H1 (cell line): Measurements from ENCODE around the gene DARS1. TPM values are rescaled to one million over a fixed set of nuclear protein-coding genes. Genes with fewer than 3 reads are reported as not detected.

Experiments
- CTCF ChIA-PET: fragments of 300-600 bp; sonication (Branson Sonifier 250); formaldehyde crosslinking; loops from one replicate; lab custom pipeline; 2021; ENCODE audit not compliant: partially characterized antibody; lab: Charles Lee
- POLR2A ChIA-PET: fragments of 300-600 bp; sonication (Branson Sonifier 250); formaldehyde crosslinking; loops from one replicate; lab custom pipeline; 2021; ENCODE audit warnings: inconsistent platforms; ENCODE audit not compliant: partially characterized antibody; lab: Charles Lee
- DNase-seq, 2 experiments: peaks; one replicate each; pipeline versions ENCODE4 v3.0.0 to v3.0.0-alpha.2; 2010 to 2022; ENCODE audit warnings: low spot score in 2 of 2, low read depth in 1 of 2, mixed read lengths in 1 of 2
- FAIRE-seq: peaks from 2 replicates; lab custom pipeline; 2011; peaks lifted over from hg19 to GRCh38; lab: Jason Lieb, UNC
- H2AFZ ChIP-seq: 2 replicates; pipeline ENCODE4 v1.8.1; 2012; ENCODE audit warnings: low read length, inconsistent platforms
- H2AK5ac ChIP-seq: 2 replicates; pipeline ENCODE4 v1.6.1; 2013; ENCODE audit warnings: low read depth, low read length
- H2BK120ac ChIP-seq: replicated peaks from 2 replicates; pipeline ENCODE3; 2013; ENCODE audit warnings: low read depth, low read length, inconsistent platforms
- H2BK12ac ChIP-seq: 2 replicates; pipeline ENCODE4 v1.6.1; 2013; ENCODE audit warnings: low read depth, low read length
- H2BK15ac ChIP-seq: 2 replicates; pipeline ENCODE4 v1.6.1; 2013; ENCODE audit warnings: low read length
- H2BK20ac ChIP-seq: 2 replicates; pipeline ENCODE4 v1.6.1; 2013; ENCODE audit warnings: low read length
- H2BK5ac ChIP-seq: 2 replicates; pipeline ENCODE4 v1.6.1; 2013; ENCODE audit warnings: low read depth, low read length
- H3K14ac ChIP-seq: 2 replicates; pipeline ENCODE4 v1.6.1; 2013; ENCODE audit warnings: inconsistent platforms; ENCODE audit not compliant: insufficient read length
- H3K18ac ChIP-seq: 2 replicates; pipeline ENCODE4 v1.6.1; 2013; ENCODE audit warnings: low read length; ENCODE audit errors: extremely low read depth
- H3K23ac ChIP-seq: 2 replicates; pipeline ENCODE4 v1.6.1; 2013; ENCODE audit warnings: inconsistent platforms; ENCODE audit not compliant: insufficient read length
- H3K23me2 ChIP-seq: 2 replicates; pipeline ENCODE4 v1.6.1; 2013; ENCODE audit warnings: low read depth, low read length
- H3K27ac ChIP-seq: 2 replicates; pipeline ENCODE4 v1.6.1; 2011; ENCODE audit warnings: low read depth, low read length, inconsistent platforms
- H3K27me3 ChIP-seq, 4 experiments: replicated peaks in 1 of 4; 1 replicate in 1 of 4; 2 replicates in 3 of 4; pipeline versions ENCODE4 v1.6.1 to v1.8.1; 2011 to 2013; ENCODE audit warnings: low read length in 3 of 4, mild to moderate bottlenecking in 3 of 4, inconsistent platforms in 2 of 4, mixed read lengths in 2 of 4, moderate library complexity in 1 of 4; ENCODE audit not compliant: control insufficient read depth in 3 of 4, insufficient read depth in 3 of 4; ENCODE audit errors: extremely low read depth in 1 of 4
- H3K36me3 ChIP-seq, 4 experiments: 2 replicates each; pipeline versions ENCODE4 v1.6.1 to v1.8.1; 2011 to 2013; ENCODE audit warnings: mild to moderate bottlenecking in 4 of 4, low read length in 3 of 4, moderate library complexity in 2 of 4, control low read depth in 1 of 4, inconsistent platforms in 1 of 4; ENCODE audit not compliant: insufficient read depth in 4 of 4, control insufficient read depth in 2 of 4
- H3K4ac ChIP-seq: replicated peaks from 2 replicates; pipeline ENCODE3; 2013; ENCODE audit warnings: low read length, low read depth, mixed read lengths, inconsistent platforms; ENCODE audit not compliant: insufficient read length
- H3K4me1 ChIP-seq, 4 experiments: replicated peaks in 1 of 4; 1 replicate in 1 of 4; 2 replicates in 3 of 4; pipeline versions ENCODE4 v1.6.1 to v1.8.1; 2011 to 2013; ENCODE audit warnings: low read length in 3 of 4, inconsistent platforms in 2 of 4, mixed read lengths in 1 of 4; ENCODE audit not compliant: insufficient read depth in 4 of 4, control insufficient read depth in 3 of 4
- H3K4me2 ChIP-seq, 2 experiments: 2 replicates each; pipeline versions ENCODE4 v1.6.1 to v1.8.1; 2011 to 2013; ENCODE audit warnings: low read depth in 2 of 2, low read length in 2 of 2, control low read depth in 1 of 2, inconsistent platforms in 1 of 2, mild to moderate bottlenecking in 1 of 2; ENCODE audit not compliant: insufficient read depth in 1 of 2
- H3K4me3 ChIP-seq, 4 experiments: fragments of 200-600, 300-600 bp in 1 of 4; sonication (generic), shearing (Covaris generic), sonication (Bioruptor Twin) in 1 of 4; 2 replicates each; pipeline versions ENCODE4 v1.5.1 to v1.8.1; 2011 to 2016; ENCODE audit warnings: low read length in 4 of 4, low read depth in 3 of 4, control low read depth in 2 of 4, inconsistent platforms in 2 of 4, mild to moderate bottlenecking in 2 of 4, mixed read lengths in 1 of 4, moderate library complexity in 1 of 4; ENCODE audit not compliant: insufficient read depth in 2 of 4; ENCODE audit errors: extremely low read depth in 1 of 4
- H3K56ac ChIP-seq: replicated peaks from 2 replicates; pipeline ENCODE3; 2013; ENCODE audit warnings: low read depth, mild to moderate bottlenecking, mixed read lengths, low read length, inconsistent platforms; ENCODE audit not compliant: insufficient read length
- H3K79me1 ChIP-seq: 2 replicates; pipeline ENCODE4 v1.6.1; 2013; ENCODE audit warnings: low read depth, low read length, control low read depth
- H3K79me2 ChIP-seq, 2 experiments: 2 replicates each; pipeline versions ENCODE4 v1.6.1 to v1.8.1; 2012 to 2013; ENCODE audit warnings: low read length in 2 of 2, mild to moderate bottlenecking in 2 of 2, inconsistent platforms in 1 of 2; ENCODE audit not compliant: insufficient read depth in 2 of 2, control insufficient read depth in 1 of 2
- H3K9ac ChIP-seq, 4 experiments: replicated peaks in 1 of 4; 1 replicate in 1 of 4; 2 replicates in 3 of 4; pipeline versions ENCODE4 v1.6.1 to v1.8.1; 2011 to 2013; ENCODE audit warnings: low read depth in 3 of 4, low read length in 3 of 4, control low read depth in 2 of 4, mild to moderate bottlenecking in 2 of 4, moderate library complexity in 2 of 4, inconsistent platforms in 1 of 4; ENCODE audit errors: extremely low read depth in 1 of 4
- H3K9me3 ChIP-seq, 2 experiments: 2 replicates each; pipeline versions ENCODE4 v1.6.1 to v1.8.1; 2012 to 2013; ENCODE audit warnings: mild to moderate bottlenecking in 2 of 2, moderate library complexity in 2 of 2, control low read depth in 1 of 2, inconsistent platforms in 1 of 2, low read depth in 1 of 2, low read length in 1 of 2, mixed read lengths in 1 of 2; ENCODE audit not compliant: insufficient read depth in 2 of 2
- H4K20me1 ChIP-seq, 2 experiments: replicated peaks in 1 of 2; 2 replicates each; pipeline versions ENCODE3 to v1.8.1; 2011 to 2013; ENCODE audit warnings: inconsistent platforms in 2 of 2, low read length in 2 of 2, mild to moderate bottlenecking in 1 of 2; ENCODE audit not compliant: insufficient read depth in 2 of 2, control insufficient read depth in 1 of 2
- H4K5ac ChIP-seq: 2 replicates; pipeline ENCODE4 v1.6.1; 2013; ENCODE audit warnings: low read length, low read depth, mixed read lengths, inconsistent platforms; ENCODE audit not compliant: insufficient read length
- H4K8ac ChIP-seq: 2 replicates; pipeline ENCODE4 v1.8.0; 2013; ENCODE audit warnings: mild to moderate bottlenecking, moderate library complexity, low read length, inconsistent platforms; ENCODE audit not compliant: insufficient read depth; ENCODE audit errors: extremely low read depth
- H4K91ac ChIP-seq: replicated peaks from 2 replicates; pipeline ENCODE3; 2013; ENCODE audit warnings: low read length, mixed read lengths, inconsistent platforms; ENCODE audit not compliant: insufficient read length
- BCL11A ChIP-seq, 2 experiments: IDR thresholded peaks; one replicate each; pipeline ENCODE4 v1.6.1; 2011; ENCODE audit warnings: low read depth in 2 of 2, low read length in 2 of 2, mild to moderate bottlenecking in 2 of 2
- GTF2F1 ChIP-seq: IDR thresholded peaks from 2 replicates; pipeline ENCODE4 v1.6.1; 2012; ENCODE audit warnings: low read depth, low read length, improper control_type of control experiment, borderline replicate concordance
- KDM1A ChIP-seq: fragments of 200-600, 300-600 bp; sonication (generic); IDR thresholded peaks from 2 replicates; pipeline ENCODE4 v1.7.1; 2016; ENCODE audit warnings: mild to moderate bottlenecking, low read length, borderline replicate concordance
- NANOG ChIP-seq: IDR thresholded peaks from 2 replicates; pipeline ENCODE4 v1.6.1; 2011; ENCODE audit warnings: low read length, low read depth, mild to moderate bottlenecking, inconsistent platforms; ENCODE audit not compliant: insufficient read depth, poor library complexity, severe bottlenecking
- POLR2AphosphoS5 ChIP-seq: IDR thresholded peaks from 2 replicates; pipeline ENCODE4 v1.6.1; 2011; ENCODE audit warnings: low read depth, low read length
- ZNF274 ChIP-seq: IDR thresholded peaks from 2 replicates; pipeline ENCODE4 v1.7.0; 2012; ENCODE audit warnings: low read length, borderline replicate concordance; ENCODE audit errors: extremely low read depth
- WGBS, 2 experiments: shearing (Covaris generic) in 1 of 2; methylation state at CpG; one replicate each; pipeline versions ENCODE4 v1.1.6 to v1.1.7; 2013 to 2015; ENCODE audit warnings: low lambda C conversion rate in 2 of 2, mixed read lengths in 2 of 2, inconsistent platforms in 1 of 2, low coverage in 1 of 2, missing lambda C conversion rate in 1 of 2; ENCODE audit not compliant: insufficient replicate concordance in 2 of 2, insufficient coverage in 1 of 2, insufficient read length in 1 of 2; ENCODE audit errors: extremely low coverage in 1 of 2, missing lambda C conversion rate in 1 of 2; 5-methylcytosine and 5-hydroxymethylcytosine counted together
- long read RNA-seq, 2 experiments: library from RNA in 1 of 2; library from capped mRNA in 1 of 2; stranded (forward); transcript quantifications; one replicate each; pipeline ENCODE4 v2.0.0, GENCODE V29; 2021; ENCODE audit warnings: inconsistent platforms in 1 of 2
- polyA minus RNA-seq, 3 experiments: library from RNA; depleted of rRNA, polyadenylated mRNA; stranded (reverse); fragments of >200 nt; gene quantifications; 1 replicate in 2 of 3; 2 replicates in 1 of 3; pipeline ENCODE4 v1.2.3, GENCODE V29; 2011
- polyA plus RNA-seq, 7 experiments: library from polyadenylated mRNA; depleted of rRNA in 3 of 7; stranded (reverse) in 5 of 7; unstranded in 2 of 7; fragments of >200 nt in 5 of 7; fragments of 200-250 nt in 2 of 7; gene quantifications; 1 replicate in 5 of 7; 2 replicates in 1 of 7; 4 replicates in 1 of 7; pipeline versions ENCODE4 v1.2.1 to v1.2.3, GENCODE V29; 2011 to 2013; ENCODE audit warnings: missing spikeins in 2 of 7, mixed read lengths in 2 of 7
- total RNA-seq: library from RNA; stranded (reverse); fragmentation: NEBNext Ultra II Directional; extraction: Animal tissue kit (Norgen Biotek cat#: 25700); gene quantifications from 2 replicates; pipeline ENCODE4 v1.2.1, GENCODE V29; 2021

The DARS1 gene
- total RNA-seq (85.9 and 86.5 TPM in 2 replicates), polyA plus RNA-seq (2011; rRNA removed) (31.7 and 61.7 TPM in 2 replicates), polyA minus RNA-seq (2011; rRNA and poly(A)+ RNA removed) (48.9 and 59.0 TPM in 2 replicates)
- 87.1 TPM for polyA plus RNA-seq (2011; cell fraction: cytosol; rRNA removed)
- polyA plus RNA-seq (2011; cell fraction: nucleus; rRNA removed), result 13.3 TPM
- 79.5 to 95.7 TPM (median 86.4 TPM) in 4 replicates for polyA plus RNA-seq (2012, experiment 1 of 2)
- 9.9 TPM for polyA plus RNA-seq (2012, experiment 2 of 2)
- polyA plus RNA-seq (2013, experiment 1 of 2), result 107 TPM
- 98.6 TPM for polyA plus RNA-seq (2013, experiment 2 of 2)
- polyA minus RNA-seq (2011; cell fraction: cytosol; rRNA and poly(A)+ RNA removed), result 57.3 TPM
- polyA minus RNA-seq (2011; cell fraction: nucleus; rRNA and poly(A)+ RNA removed), result 35.7 TPM
- long read RNA-seq, experiment 1, transcript DARS-201 (16 exons, 2,361 nt), result major isoform, 49 of 120 reads
- long read RNA-seq, experiment 1, partial matches to known transcripts, result 38 of 120 reads
- long read RNA-seq, experiment 1, other reads (novel, unspliced or antisense), result 29 of 120 reads
- long read RNA-seq, experiment 2, transcript DARS-201 (16 exons, 2,361 nt), result major isoform, 206 of 242 reads
- long read RNA-seq, experiment 2, partial matches to known transcripts, result 21 of 242 reads
- long read RNA-seq, experiment 2, other reads (novel, unspliced or antisense), result 15 of 242 reads

DNA sequence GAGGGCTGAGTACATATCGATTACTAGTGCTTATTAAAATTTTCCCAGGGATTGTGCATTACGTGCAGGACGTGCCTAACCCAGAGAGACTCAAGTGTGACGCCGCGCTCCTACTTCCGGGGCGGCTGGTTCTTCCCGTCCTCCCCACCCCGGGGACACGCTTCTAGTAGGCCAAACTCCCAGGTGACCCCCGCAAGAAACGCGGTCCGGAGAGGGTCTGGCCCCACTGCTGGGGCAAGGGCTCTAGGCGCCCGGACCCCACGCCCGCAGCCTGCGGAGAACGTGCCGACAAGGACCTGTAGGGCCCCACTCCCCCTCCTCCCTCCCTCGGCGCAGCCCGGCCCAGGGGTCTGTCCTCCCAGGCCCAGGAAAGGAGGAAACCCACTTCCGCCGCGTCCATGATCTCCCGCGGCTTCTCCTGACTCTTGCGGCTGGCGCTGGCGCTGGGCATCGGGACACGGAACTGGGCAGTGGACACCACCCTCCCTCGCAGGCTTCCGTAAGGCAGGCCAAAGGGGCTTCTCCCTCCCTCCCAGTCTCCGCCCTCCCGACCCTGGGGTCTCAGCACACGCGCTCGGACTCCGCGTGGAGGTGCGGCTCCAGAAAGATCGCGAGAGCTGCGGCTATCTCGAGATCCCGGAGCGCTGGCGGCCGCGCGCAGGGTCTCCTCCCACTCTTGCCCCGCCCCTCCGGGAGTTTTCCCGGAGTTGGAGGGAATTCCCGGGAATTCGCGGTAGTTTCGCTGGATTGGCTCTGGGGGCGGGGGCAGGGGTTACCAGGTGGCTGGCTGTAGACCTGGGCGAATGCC lies at the start of gene DARS1:
TSS of gene DARS1 (minus strand) at position 609 of the 808 bp plus-strand sequence. CDS start at position 451, 158 bp downstream.
- 1% methylated on average over 55 of the region's 64 CpGs; no CpG with 5 or more reads in 1 of the 2 experiments for whole genome bisulfite sequencing, 2 experiments
- Histone ChIP-seq H3K9ac (peak within 1 kb of the TSS; percentile 90 to 98 (median 92)), H3K14ac (no peak within 1 kb of the TSS), H4K5ac (peak within 1 kb of the TSS; percentile 81), H2BK12ac (peak within 1 kb of the TSS; percentile 65; the same call in 1 of the 2 replicates), H3K79me2 (peaks cover 3 to 32% of the 10 kb centered on the region in 2 experiments), H4K20me1 (peaks cover 0 to 2% of the 10 kb centered on the region in 2 experiments), H2AFZ (peak within 1 kb of the TSS; percentile 96), H2BK20ac (no peak within 1 kb of the TSS), H3K4me1 (peaks cover 0 to 5% (median 4%) of the 10 kb centered on the region in 4 experiments; a peak in 5 of 7 replicates), H2BK15ac (peak within 1 kb of the TSS; percentile 89; the same call in 1 of the 2 replicates), H3K23ac (no peak within 1 kb of the TSS), H2AK5ac (no peak within 1 kb of the TSS; the same call in 1 of the 2 replicates), H3K4ac (no peak within 1 kb of the TSS), H3K4me3 (peak within 1 kb of the TSS; percentile 84 to 96 (median 91)), H3K36me3 (peaks cover 0 to 16% (median 8%) of the 10 kb centered on the region in 4 experiments; a peak in 5 of 8 replicates), H3K79me1 (no peaks in the 10 kb centered on the region; the same call in 1 of the 2 replicates), H2BK120ac (no peak within 1 kb of the TSS), H4K91ac (peak within 1 kb of the TSS; percentile 94), H3K9me3 (no peaks in the 10 kb centered on the region), H3K18ac (peak within 1 kb of the TSS; percentile 98), H3K27ac (peak within 1 kb of the TSS; percentile 97), H3K27me3 (no peaks in the 10 kb centered on the region), H3K23me2 (peaks cover 5% of the 10 kb centered on the region), H3K4me2 (peak within 1 kb of the TSS; percentile 69 to 77), H2BK5ac (peak within 1 kb of the TSS; percentile 97), H3K56ac (peak within 1 kb of the TSS; percentile 59), H4K8ac (peak within 1 kb of the TSS; percentile 98; the same call in 1 of the 2 replicates)
- FAIRE-seq, result no peak
- POLR2A ChIA-PET, result interaction anchor here (1.0 to 1.6 kb wide), 9 partner anchors 10 to 110 kb away, joined by 3 to 8 read pairs (median 3); partner anchors contain the start of gene MCM6
- CTCF ChIA-PET, result interaction anchor here (0.6 to 2.2 kb wide), 5 partner anchors 11 to 424 kb away, joined by 3 to 9 read pairs (median 3); no protein-coding TSS in a partner anchor
- peak; percentile 86 to 97 for DNase-seq
- TF ChIP-seq POLR2AphosphoS5, result peak; percentile 80
- no peak for TF ChIP-seq NANOG
- no peak for TF ChIP-seq ZNF274
- no peak for TF ChIP-seq BCL11A (IDR thresholded peaks at IDR 0.05; ENCODE audit: low read depth in 2 of 2, low read length in 2 of 2)
- peak; percentile 70; the same call in 1 of the 2 replicates for TF ChIP-seq GTF2F1
- TF ChIP-seq KDM1A, result no peak
